Right atrium auricular region (tissue), 2 donors: ENCODE measurements around the gene DPM3. TPM values are rescaled to one million over a fixed set of nuclear protein-coding genes. Genes with fewer than 3 reads are reported as not detected.

ENCODE experiments used
- DNase-seq: peaks from one replicate; pipeline ENCODE4 v3.0.0-alpha.2; 2019; ENCODE audit warnings: low spot score
- H3K27ac ChIP-seq, 2 donors: fragments of 200-600 bp; sonication (generic); 1 replicate in 1 of 2; 2 replicates in 1 of 2; pipeline ENCODE4 v1.5.1; 2016 to 2019
- H3K27me3 ChIP-seq, 2 donors: fragments of 200-600 bp; sonication (generic); one replicate each; pipeline versions ENCODE4 v1.5.1 to v1.6.0; 2017 to 2019
- H3K36me3 ChIP-seq: fragments of 200-600 bp; sonication (generic); one replicate; pipeline ENCODE4 v1.5.1; 2016
- H3K4me1 ChIP-seq, 2 donors: fragments of 200-600 bp; sonication (generic); one replicate each; pipeline versions ENCODE4 v1.5.1 to v1.6.0; 2017 to 2019
- H3K4me3 ChIP-seq, 2 donors: fragments of 200-600 bp; sonication (generic); 1 replicate in 1 of 2; 2 replicates in 1 of 2; pipeline ENCODE4 v1.5.1; 2017 to 2019; ENCODE audit warnings: mild to moderate bottlenecking in 1 of 2, moderate library complexity in 1 of 2
- H3K9me3 ChIP-seq, 2 donors: fragments of 200-600 bp; sonication (generic); one replicate each; pipeline ENCODE4 v1.5.1; 2019
- CTCF ChIP-seq, 2 donors: fragments of 200-600 bp; sonication (generic); IDR thresholded peaks; one replicate each; pipeline ENCODE4 v1.5.1; 2019; ENCODE audit warnings: antibody characterized with exemption in 2 of 2
- total RNA-seq, 2 donors: library from RNA; depleted of rRNA; stranded (reverse); fragments of >200 nt; gene quantifications; one replicate each; pipeline ENCODE4 v1.1.0, GENCODE V29; 2016

The DPM3 gene
- total RNA-seq, 2 donors from 2014 or later: 46.5 to 47.8 TPM

- no peak for TF ChIP-seq CTCF (IDR thresholded peaks at IDR 0.05)
- H3K36me3 ChIP-seq: no peaks in the 10 kb centered on the region
- peaks cover 0 to 16% of the 10 kb centered on the region in 2 donors for H3K4me1 ChIP-seq
- H3K27me3 ChIP-seq: no peaks in the 10 kb centered on the region
- H3K9me3 ChIP-seq: no peaks in the 10 kb centered on the region
- H3K4me3 ChIP-seq: no peak overlapping the region
- no peak overlapping the region for H3K27ac ChIP-seq
- DNase-seq: no peak
Measured at GRCh38 chr1:155181371-155182051, 41.2 kb upstream of the DPM3 start.

GRCh38 chr1:155179112-155180031 lies 39.0 kb upstream of the DPM3 start:
- no peak overlapping the region for H3K27ac ChIP-seq
- H3K36me3 ChIP-seq: no peaks in the 10 kb centered on the region
- H3K4me1 ChIP-seq: peaks cover 0 to 7% of the 10 kb centered on the region in 2 donors
- no peak for DNase-seq
- no peak for TF ChIP-seq CTCF (IDR thresholded peaks at IDR 0.05)
- no peaks in the 10 kb centered on the region for H3K9me3 ChIP-seq
- peaks cover 0 to 1% of the 10 kb centered on the region in 2 donors for H3K27me3 ChIP-seq
- no peak overlapping the region for H3K4me3 ChIP-seq

- Histone ChIP-seq H3K27me3 (peaks cover 0 to 8% of the 10 kb centered on the region in 2 donors), H3K4me3 (peak overlapping the region in 1 of 2 donors; percentile 22), H3K9me3 (no peaks in the 10 kb centered on the region), H3K27ac (no peak overlapping the region), H3K36me3 (no peaks in the 10 kb centered on the region), H3K4me1 (peaks cover 0 to 13% of the 10 kb centered on the region in 2 donors)
- TF ChIP-seq CTCF (IDR thresholded peaks at IDR 0.05): no peak
- DNase-seq: no peak
Measured at GRCh38 chr1:155178441-155179111, 38.2 kb upstream of the DPM3 start.

- no peaks in the 10 kb centered on the region for H3K9me3 ChIP-seq
- H3K27ac ChIP-seq: no peak overlapping the region
- peaks cover 0 to 17% of the 10 kb centered on the region in 2 donors for H3K4me1 ChIP-seq
- DNase-seq: no peak
- no peak for TF ChIP-seq CTCF (IDR thresholded peaks at IDR 0.05)
- peaks cover 0 to 8% of the 10 kb centered on the region in 2 donors for H3K27me3 ChIP-seq
- H3K4me3 ChIP-seq: peak overlapping the region in 1 of 2 donors; percentile 22
- no peaks in the 10 kb centered on the region for H3K36me3 ChIP-seq
Measured at GRCh38 chr1:155177918-155178281, 37.6 kb upstream of the DPM3 start.

GRCh38 chr1:155177192-155177917 lies 37.0 kb upstream of the DPM3 start:
- Histone ChIP-seq H3K27ac (no peak overlapping the region), H3K9me3 (no peaks in the 10 kb centered on the region), H3K27me3 (peaks cover 0 to 8% of the 10 kb centered on the region in 2 donors), H3K4me3 (no peak overlapping the region), H3K36me3 (no peaks in the 10 kb centered on the region), H3K4me1 (peaks cover 0 to 20% of the 10 kb centered on the region in 2 donors)
- TF ChIP-seq CTCF (IDR thresholded peaks at IDR 0.05): no peak
- DNase-seq: no peak
